ENCODE results near the gene AP1S3.

Gene AP1S3

GRCh38 chr2:223725494-223725893 is 111.9 kb downstream of the AP1S3 start:
- DNase-seq (ENCODE audit: low read depth in 3 of 3, low spot score in 1 of 3): no peak

- no peak for DNase-seq (ENCODE audit: low read depth in 3 of 3, low spot score in 1 of 3)
These were observed 112.5 kb downstream of the AP1S3 start for GRCh38 chr2:223724861-223725260.

GRCh38 chr2:223723954-223724411 is 113.4 kb downstream of the AP1S3 start:
- no peak for DNase-seq (ENCODE audit: low read depth in 3 of 3, low spot score in 1 of 3)

- DNase-seq (ENCODE audit: low read depth in 3 of 3, low spot score in 1 of 3): no peak
These were observed 115.2 kb downstream of the AP1S3 start for GRCh38 chr2:223722226-223722625.

- DNase-seq (ENCODE audit: low read depth in 3 of 3, low spot score in 1 of 3): no peak
These were observed 115.6 kb downstream of the AP1S3 start for GRCh38 chr2:223721746-223722145.

GRCh38 chr2:223720367-223720766 is 117.0 kb downstream of the AP1S3 start:
- DNase-seq (ENCODE audit: low read depth in 3 of 3, low spot score in 1 of 3): no peak

- no peak for DNase-seq (ENCODE audit: low read depth in 3 of 3, low spot score in 1 of 3)
These were observed 124.7 kb downstream of the AP1S3 start for GRCh38 chr2:223712642-223713041.

GRCh38 chr2:223711596-223712326 is 125.6 kb downstream of the AP1S3 start:
- DNase-seq (ENCODE audit: low read depth in 3 of 3, low spot score in 1 of 3): no peak
